H1 (cell line): ENCODE measurements around the gene BTBD9.

ENCODE experiments used
- BRCA1 ChIP-seq: IDR thresholded peaks from 2 replicates; pipeline ENCODE4 v1.6.1; 2012; ENCODE audit warnings: low read depth, low read length, improper control_type of control experiment
- CHD1 ChIP-seq: IDR thresholded peaks from 2 replicates; pipeline ENCODE4 v1.6.1; 2012; ENCODE audit warnings: low read depth, low read length, improper control_type of control experiment
- CTCF ChIP-seq, 3 experiments: IDR thresholded peaks; 1 replicate in 2 of 3; 2 replicates in 1 of 3; pipeline versions ENCODE4 v1.5.1 to v1.6.1; 2011; ENCODE audit warnings: low read length in 3 of 3, mild to moderate bottlenecking in 3 of 3, inconsistent platforms in 2 of 3, low read depth in 1 of 3, moderate library complexity in 1 of 3; ENCODE audit not compliant: insufficient read depth in 1 of 3; ENCODE audit errors: control extremely low read depth in 1 of 3
- E2F6 ChIP-seq: IDR thresholded peaks from 2 replicates; pipeline ENCODE4 v1.6.1; 2012; ENCODE audit warnings: inconsistent platforms
- EP300 ChIP-seq, 2 experiments: IDR thresholded peaks; 1 replicate in 1 of 2; 2 replicates in 1 of 2; pipeline ENCODE4 v1.6.1; 2011 to 2012; ENCODE audit warnings: low read depth in 2 of 2, low read length in 2 of 2, mild to moderate bottlenecking in 2 of 2, borderline replicate concordance in 1 of 2, inconsistent platforms in 1 of 2, moderate library complexity in 1 of 2
- EZH2 ChIP-seq: fragments of 200-600 bp; sonication (generic); IDR thresholded peaks from 2 replicates; pipeline ENCODE4 v1.7.1; 2012; ENCODE audit warnings: low read depth, mild to moderate bottlenecking, moderate library complexity, low read length, inconsistent platforms; ENCODE audit not compliant: severe bottlenecking
- HDAC6 ChIP-seq: IDR thresholded peaks from one replicate; pipeline ENCODE4 v1.7.1; 2012; ENCODE audit warnings: low read depth, mild to moderate bottlenecking, inconsistent platforms, low read length, moderate library complexity
- MAX ChIP-seq: IDR thresholded peaks from 2 replicates; pipeline ENCODE4 v1.6.1; 2012; ENCODE audit warnings: inconsistent platforms
- SIN3A ChIP-seq, 2 experiments: IDR thresholded peaks in 1 of 2; conservative IDR thresholded peaks in 1 of 2; 2 replicates each; pipeline ENCODE4 v1.6.1; 2011 to 2012; ENCODE audit warnings: low read length in 2 of 2, improper control_type of control experiment in 1 of 2, low read depth in 1 of 2, mild to moderate bottlenecking in 1 of 2
- SP2 ChIP-seq: IDR thresholded peaks from 2 replicates; pipeline ENCODE4 v1.6.1; 2012; ENCODE audit warnings: mild to moderate bottlenecking, low read length, inconsistent platforms
- YY1 ChIP-seq: IDR thresholded peaks from 2 replicates; pipeline ENCODE4 v1.6.1; 2011; ENCODE audit warnings: low read depth, mild to moderate bottlenecking, low read length
- ZNF274 ChIP-seq: IDR thresholded peaks from 2 replicates; pipeline ENCODE4 v1.7.0; 2012; ENCODE audit warnings: low read length, borderline replicate concordance; ENCODE audit errors: extremely low read depth

GRCh38 chr6:38138374-38138773, 501.4 kb downstream of the BTBD9 start:
- TF ChIP-seq ZNF274 (no peak), CTCF (IDR thresholded peaks at IDR 0.05; ENCODE audit: control extremely low read depth in 1 of 3, insufficient read depth in 1 of 3, low read depth in 1 of 3, low read length in 3 of 3) (peak in 2 of 3 experiments; percentile 5 to 13; a peak in 2 of 4 replicates), MAX (peak; percentile 45; the same call in 1 of the 2 replicates), YY1 (0 out of 2 replicates have a peak, but pooled peaks have one; percentile 46), EZH2 (no peak), BRCA1 (no peak), E2F6 (no peak), HDAC6 (no peak), EP300 (IDR thresholded peaks at IDR 0.05; ENCODE audit: borderline replicate concordance in 1 of 2, low read depth in 2 of 2, low read length in 2 of 2) (peak in 1 of 2 experiments; percentile 12; a peak in 1 of 3 replicates), CHD1 (no peak), SP2 (no peak), SIN3A (conservative IDR thresholded peaks at IDR 0.05 in 1 of 2, IDR thresholded peaks at IDR 0.05 in 1 of 2; ENCODE audit: low read depth in 1 of 2, low read length in 2 of 2) (no peak)
